ENCODE measurements around the gene RNF208. TPM values are rescaled to one million over a fixed set of nuclear protein-coding genes. Genes with fewer than 3 reads are reported as not detected.

Gene RNF208
- total and polyA plus RNA-seq, 10 of the 15 experiments (the other 5 are each of a cell fraction or from before 2014, with no cell fraction given) = 0.06 to 10.7 (median 0.77) TPM

GRCh38 chr9:137270929-137271695, 49.1 kb upstream of the RNF208 start:
- Histone ChIP-seq H2AFZ (ENCODE audit: control insufficient read depth, low read depth, low read length) (no peak overlapping the region), H3K27ac (ENCODE audit: control insufficient read depth, insufficient read depth) (no peak overlapping the region), H3K4me1 (ENCODE audit: control insufficient read depth, insufficient read depth, low read length) (peaks cover 37% of the 10 kb centered on the region), H3K79me2 (ENCODE audit: control insufficient read depth, insufficient read depth, low read length) (0 out of 2 replicates have a peak, but pooled peaks cover 2% of the 10 kb centered on the region), H4K20me1 (ENCODE audit: control insufficient read depth, insufficient read depth) (no peaks in the 10 kb centered on the region), H3K36me3 (ENCODE audit: control insufficient read depth in 2 of 2, insufficient read depth in 2 of 2, low read length in 1 of 2) (peaks cover 6 to 11% of the 10 kb centered on the region in 2 experiments; a peak in 3 of 4 replicates), H3K4me2 (ENCODE audit: control insufficient read depth, insufficient read depth) (no peak overlapping the region), H3K4me3 (no peak overlapping the region), H3K27me3 (replicated peaks in 1 of 2; ENCODE audit: control insufficient read depth in 2 of 2, insufficient read depth in 2 of 2, low read length in 1 of 2) (no peaks in the 10 kb centered on the region), H3K9me3 (replicated peaks; ENCODE audit: control insufficient read depth, insufficient read depth, low read length) (no peaks in the 10 kb centered on the region), H3K9ac (ENCODE audit: control insufficient read depth, insufficient read depth, low read length) (no peak overlapping the region)
- no peak for DNase-seq (ENCODE audit: low read depth, low spot score)
- RAD21 ChIA-PET (ENCODE audit: unreplicated experiment) = no interaction called here
- SMC1A ChIA-PET (ENCODE audit: uncharacterized antibody, unreplicated experiment) = no interaction called here
- intact Hi-C loops (cut with micrococcal nuclease; ENCODE audit: unreplicated experiment) (no loop called here), in situ Hi-C loops (cut with MboI) (no loop called here)
- ATAC-seq = no peak
- FAIRE-seq = no peak
- TF ChIP-seq ZBTB40 (IDR thresholded peaks at IDR 0.05; ENCODE audit: borderline replicate concordance) (no peak), TARDBP (IDR thresholded peaks at IDR 0.05; ENCODE audit: borderline replicate concordance) (no peak), BHLHE40 (IDR thresholded peaks at IDR 0.05; ENCODE audit: borderline replicate concordance in 1 of 2, low read depth in 2 of 2, low read length in 1 of 2) (peak; percentile 51 to 66; a peak in 2 of 4 replicates), RFX5 (IDR thresholded peaks at IDR 0.05; ENCODE audit: low read depth, low read length) (no peak)
- no TSS peak for BruUV-seq (replicated peaks)
- CTCF ChIA-PET = no interaction called here
- POLR2A ChIA-PET = interaction anchor here (0.6 kb wide), 1 partner anchor 60 kb away, joined by 3 read pairs; no protein-coding TSS in a partner anchor
- WGBS (ENCODE audit: insufficient coverage, insufficient replicate concordance, low lambda C conversion rate, missing lambda C conversion rate) = 89% methylated on average over 32 of the region's 32 CpGs
